COLO829 (cell line): ENCODE data around the gene OSGIN1.
A peak's percentile ranks its signal among the peaks of the same experiment; 100 is the strongest.

Source experiments
- DNase-seq: peaks from one replicate; pipeline ENCODE4 v3.0.0; 2012; ENCODE audit warnings: low spot score

OSGIN1 gene, protein sequence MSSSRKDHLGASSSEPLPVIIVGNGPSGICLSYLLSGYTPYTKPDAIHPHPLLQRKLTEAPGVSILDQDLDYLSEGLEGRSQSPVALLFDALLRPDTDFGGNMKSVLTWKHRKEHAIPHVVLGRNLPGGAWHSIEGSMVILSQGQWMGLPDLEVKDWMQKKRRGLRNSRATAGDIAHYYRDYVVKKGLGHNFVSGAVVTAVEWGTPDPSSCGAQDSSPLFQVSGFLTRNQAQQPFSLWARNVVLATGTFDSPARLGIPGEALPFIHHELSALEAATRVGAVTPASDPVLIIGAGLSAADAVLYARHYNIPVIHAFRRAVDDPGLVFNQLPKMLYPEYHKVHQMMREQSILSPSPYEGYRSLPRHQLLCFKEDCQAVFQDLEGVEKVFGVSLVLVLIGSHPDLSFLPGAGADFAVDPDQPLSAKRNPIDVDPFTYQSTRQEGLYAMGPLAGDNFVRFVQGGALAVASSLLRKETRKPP

DNA sequence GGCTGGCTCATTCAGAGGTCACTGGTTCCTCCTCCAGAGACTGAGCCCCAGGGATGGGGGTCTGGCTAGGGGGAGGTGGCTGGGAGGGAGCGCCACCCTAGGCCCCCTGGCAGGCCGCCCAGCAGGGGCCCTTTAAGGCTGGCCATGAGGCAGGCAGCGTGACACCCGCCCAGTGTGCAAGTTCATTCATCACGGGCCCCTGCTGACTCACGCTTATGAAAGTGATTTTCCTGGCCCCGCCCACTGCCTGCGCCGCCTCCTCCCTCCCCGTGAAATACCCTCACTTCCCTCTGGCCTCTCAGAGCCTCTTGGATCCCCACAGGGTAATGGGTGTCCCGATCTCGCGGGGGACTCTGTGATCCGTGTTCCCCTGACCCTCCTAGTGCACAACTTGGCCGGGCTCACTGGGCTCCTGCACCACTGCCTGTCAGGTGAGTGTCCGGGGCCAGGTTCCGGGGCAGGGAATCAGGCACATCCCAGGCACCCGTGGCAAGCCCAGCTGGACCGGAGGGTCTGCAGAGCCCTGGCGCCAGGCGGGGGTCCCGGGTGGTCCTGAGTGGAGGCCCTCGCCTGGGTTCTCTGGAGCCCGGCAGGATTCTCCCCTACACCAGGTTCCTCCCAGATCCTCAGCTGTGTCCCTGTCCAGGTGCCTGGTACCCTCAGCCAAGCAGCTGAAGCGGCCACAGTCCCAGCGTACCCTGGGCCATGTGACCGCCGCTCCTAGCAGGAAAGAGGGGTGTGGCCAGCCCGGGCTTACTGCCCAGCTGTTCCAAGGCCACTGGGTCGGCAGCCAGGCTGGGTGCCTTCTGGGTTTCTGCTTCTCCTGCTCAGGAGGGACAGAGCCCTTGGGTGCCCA is at the start of gene OSGIN1:
Gene OSGIN1, plus strand, starts transcription at position 301 of the 856 bp plus-strand sequence. CDS start 4,432 bp downstream, outside the sequence.
- DNase-seq, result peak; percentile 90

DNA sequence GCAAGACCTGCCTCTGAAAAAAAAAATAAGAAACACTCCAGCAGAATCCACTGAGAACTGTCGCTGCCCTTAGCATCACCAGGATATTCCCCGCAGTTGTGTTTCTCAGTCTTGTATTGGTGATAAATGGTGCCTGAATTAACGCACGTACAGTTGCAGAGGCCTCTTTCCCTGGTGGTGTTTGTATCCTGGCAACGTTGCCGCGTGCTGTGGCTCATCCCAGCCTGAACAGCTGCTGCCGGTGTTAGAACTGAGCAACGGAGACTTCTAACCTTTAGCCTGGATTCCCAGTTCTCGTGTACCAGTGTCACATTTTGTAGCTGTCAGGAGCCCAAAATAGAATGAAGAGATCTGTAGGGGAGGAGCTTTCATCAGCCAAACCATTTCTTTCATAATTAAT is 49.3 kb upstream of the OSGIN1 start:
- DNase-seq, result no peak

DNA sequence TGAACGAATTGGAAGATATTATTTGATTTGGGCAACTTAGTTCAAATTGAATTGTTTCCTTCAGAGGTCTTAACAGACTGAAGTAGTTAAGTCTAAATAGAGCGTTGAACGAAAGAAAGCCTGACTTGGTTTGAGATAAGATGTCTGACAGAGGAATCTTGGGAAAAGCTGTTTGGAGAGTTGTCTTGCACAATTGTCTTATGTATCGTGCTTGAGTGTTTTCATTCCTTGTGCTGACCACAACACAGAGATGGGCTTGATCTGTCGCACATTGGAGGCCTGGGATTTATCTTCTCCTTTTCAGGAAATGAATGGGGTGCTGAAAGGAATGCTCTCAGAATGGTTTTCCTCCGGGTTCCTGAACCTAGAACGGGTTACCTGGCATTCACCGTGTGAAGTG is 46.4 kb upstream of the OSGIN1 start:
- DNase-seq, result no peak

DNA sequence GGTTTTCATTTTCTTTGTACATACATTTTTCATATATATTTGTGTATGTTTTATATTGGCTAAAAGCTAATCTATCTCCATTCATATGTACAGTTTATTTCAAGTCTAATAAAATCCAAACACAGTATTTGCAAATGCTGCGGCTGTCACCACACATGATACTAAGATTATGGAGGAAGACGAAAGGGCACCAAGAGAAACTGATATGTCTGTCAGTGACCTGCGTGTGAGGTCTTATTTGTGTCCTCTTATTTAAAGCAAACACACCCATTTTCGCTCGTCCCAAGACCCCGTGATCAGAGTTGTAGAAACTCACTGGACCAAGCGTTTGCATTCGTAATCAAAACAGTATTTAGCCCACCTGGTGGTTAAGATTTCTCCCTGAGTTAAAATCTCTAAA is 45.9 kb upstream of the OSGIN1 start:
- DNase-seq, result no peak

DNA sequence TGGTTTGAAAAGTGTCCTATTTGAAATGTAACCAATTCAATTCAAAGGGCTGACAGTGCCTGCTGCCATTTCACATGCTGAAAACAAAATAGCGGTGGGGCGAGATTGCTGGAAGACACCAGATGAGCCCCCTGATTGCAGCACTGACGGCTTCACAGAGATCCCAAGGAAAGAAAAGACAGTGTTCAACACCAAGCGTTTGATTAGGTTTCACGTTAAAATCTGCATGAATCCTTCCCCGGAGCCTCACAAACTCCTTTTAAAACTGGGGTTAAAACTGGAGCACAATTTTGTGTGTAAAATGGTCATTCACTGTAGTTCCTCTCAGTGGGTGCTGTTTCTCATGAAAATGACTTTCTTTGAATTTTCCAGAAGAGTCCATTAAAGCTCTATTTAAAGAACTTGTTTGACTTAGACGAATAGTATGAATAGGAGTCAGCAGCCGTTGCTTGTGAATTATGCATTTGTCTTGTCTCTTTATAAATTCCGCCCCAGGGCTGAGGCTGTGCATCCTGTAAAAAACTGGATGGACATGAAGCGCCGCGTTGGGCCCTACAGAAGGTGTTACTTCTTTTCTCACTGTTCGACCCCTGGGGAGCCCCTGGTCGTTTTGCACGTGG is 45.3 kb upstream of the OSGIN1 start:
- peak; percentile 67 for DNase-seq

DNA sequence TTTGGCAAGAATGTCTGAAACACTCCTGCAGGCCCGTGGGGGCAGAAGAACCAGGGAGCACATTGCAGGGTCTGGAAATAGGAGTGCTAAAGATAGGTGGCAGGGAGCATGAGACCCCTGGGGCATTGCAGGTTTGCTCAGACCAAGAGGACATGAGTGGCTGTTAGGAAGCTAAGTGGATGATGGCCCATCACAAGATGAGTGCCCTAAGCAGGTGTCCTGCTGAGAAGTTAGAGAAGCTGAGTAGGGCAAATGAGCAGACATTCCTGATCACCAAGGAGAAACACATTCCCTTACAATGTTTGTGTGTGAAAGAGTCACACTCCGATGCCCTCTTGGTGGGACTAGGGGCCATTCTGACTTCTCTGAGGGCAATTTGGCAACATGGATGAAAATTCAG is 44.2 kb upstream of the OSGIN1 start:
- no peak for DNase-seq

DNA sequence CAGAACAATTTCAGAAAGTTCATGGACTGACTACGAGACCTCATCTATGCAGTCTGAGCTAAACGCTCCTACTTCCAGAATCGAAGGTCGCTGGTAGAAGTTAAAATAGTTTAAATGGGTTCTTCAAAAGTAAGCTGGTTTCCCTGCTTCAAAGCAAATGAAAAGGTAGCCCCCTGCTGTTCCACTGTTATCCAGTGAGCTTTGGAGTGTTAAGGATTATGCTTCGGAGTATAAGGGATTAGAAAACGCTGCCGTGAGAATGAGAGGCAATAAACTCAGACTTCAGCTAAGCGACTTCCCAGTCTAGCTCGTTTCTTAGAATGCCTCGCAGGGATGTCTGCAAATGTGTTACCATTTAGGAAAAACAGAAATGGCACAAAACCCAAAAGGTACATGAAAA is 41.8 kb upstream of the OSGIN1 start:
- no peak for DNase-seq

DNA sequence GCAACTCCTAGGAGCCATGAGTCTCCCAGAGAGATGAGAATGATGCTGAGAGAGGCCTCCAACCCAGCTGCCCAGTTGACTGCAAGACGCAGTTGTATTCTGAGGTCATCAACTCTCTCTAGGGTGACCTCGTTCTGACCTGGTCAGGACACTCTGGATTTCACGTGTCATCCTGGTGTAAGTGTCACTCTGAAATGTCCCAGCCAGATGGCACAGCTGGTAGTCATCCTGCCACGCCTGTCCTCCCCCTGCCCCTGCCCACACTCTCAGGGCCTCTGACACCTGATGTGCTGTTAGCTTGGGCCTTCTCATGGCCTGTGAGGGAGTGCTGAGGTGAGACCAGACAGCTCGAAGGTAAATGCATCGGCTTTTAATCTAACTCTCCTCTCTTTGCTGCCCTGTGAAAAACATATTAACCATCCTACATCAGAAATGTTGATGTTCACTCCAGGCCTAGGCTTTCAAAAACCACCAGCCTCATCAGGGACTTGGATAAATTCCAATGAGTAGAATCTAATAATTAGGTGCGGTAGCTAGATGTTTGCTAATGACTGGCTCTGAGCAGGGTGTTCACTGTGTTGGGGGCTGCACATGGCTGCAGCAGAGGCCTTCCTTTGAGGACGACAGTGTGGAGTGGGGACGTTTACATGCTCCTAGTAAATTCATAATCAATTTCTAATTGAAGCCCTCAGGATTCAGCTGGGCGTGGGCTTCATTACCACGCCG is 40.4 kb upstream of the OSGIN1 start:
- no peak for DNase-seq

DNA sequence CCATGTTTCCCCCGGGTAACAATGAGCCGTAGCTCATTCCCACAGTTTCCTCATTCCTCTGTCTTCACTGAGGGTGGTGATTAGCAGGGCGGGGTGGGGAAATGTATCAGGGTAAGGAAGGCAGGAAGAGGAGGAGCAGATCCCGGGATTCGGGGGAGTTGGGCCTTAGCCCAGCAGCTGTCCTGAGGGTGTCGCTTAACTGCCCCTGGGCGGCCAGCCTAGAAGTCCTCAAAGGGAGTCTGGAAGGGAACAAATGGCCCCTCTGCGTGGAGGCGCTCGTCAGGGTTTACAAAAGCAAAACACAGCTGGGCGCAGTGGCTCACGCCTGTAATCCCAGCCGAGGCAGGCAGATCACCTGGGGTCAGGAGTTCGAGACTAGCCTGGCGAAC is 39.8 kb upstream of the OSGIN1 start:
- DNase-seq, result no peak

DNA sequence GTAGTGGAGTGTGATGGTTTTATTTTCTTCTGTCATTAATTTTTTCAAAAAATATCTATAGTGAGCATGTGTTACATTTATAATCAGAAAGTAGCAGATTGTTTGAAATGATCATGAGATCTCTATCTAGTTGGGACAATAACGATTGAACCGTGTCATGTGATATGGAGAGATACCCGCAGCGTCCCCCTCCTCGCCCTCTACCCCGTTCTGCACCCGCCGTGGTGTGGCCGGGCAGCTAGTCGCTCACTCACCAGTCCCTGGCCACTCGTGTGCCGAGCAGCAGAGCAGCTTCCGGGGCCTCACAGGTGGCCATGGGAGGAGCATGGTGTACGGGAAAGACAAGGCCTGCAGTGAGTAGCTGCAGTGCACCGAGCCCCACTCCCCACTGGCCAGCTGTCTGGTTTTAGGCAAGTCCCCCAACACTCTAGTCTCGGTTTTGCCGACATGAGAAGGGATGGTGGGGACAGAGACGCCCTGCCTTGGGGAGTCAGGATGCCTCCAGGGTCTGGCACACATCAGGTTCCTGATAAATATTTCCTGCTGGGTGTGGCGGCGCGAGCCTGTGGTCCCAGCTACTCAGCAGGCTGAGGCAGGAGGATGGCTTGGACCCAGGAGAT is 38.8 kb upstream of the OSGIN1 start:
- no peak for DNase-seq

DNA sequence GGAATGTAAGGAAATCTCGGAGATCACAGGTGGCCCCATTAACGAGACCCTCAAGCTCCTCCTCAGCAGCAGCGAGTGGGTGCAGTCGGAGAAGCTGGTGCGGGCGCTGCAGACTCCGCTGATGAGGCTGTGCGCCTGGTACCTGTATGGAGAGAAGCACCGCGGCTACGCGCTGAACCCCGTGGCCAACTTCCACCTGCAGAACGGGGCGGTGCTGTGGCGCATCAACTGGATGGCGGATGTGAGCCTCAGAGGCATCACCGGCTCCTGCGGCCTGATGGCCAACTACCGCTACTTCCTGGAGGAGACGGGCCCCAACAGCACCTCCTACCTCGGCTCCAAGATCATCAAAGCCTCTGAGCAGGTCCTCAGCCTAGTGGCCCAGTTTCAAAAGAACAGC is 38.0 kb upstream of the OSGIN1 start:
- no peak for DNase-seq

DNA sequence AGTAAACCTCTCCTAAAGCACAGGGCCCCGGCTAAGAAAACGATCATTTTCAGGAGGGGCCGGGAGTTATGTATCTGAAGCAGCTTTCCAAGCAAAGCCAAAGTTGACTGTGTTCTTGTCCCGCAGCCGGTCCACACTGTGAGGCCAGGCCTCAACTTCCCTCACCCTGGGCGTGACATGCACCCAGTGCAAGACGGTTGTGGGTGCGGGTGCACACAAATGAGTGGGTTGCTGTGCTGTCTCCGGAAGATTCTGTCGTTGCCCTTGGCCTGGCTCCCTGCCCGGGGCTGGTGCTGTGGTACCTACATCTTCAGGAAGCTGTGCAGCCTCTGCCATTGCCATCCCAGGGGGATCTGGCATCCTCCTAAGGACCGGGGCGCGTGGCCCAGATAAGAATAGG is 37.5 kb upstream of the OSGIN1 start:
- no peak for DNase-seq

DNA sequence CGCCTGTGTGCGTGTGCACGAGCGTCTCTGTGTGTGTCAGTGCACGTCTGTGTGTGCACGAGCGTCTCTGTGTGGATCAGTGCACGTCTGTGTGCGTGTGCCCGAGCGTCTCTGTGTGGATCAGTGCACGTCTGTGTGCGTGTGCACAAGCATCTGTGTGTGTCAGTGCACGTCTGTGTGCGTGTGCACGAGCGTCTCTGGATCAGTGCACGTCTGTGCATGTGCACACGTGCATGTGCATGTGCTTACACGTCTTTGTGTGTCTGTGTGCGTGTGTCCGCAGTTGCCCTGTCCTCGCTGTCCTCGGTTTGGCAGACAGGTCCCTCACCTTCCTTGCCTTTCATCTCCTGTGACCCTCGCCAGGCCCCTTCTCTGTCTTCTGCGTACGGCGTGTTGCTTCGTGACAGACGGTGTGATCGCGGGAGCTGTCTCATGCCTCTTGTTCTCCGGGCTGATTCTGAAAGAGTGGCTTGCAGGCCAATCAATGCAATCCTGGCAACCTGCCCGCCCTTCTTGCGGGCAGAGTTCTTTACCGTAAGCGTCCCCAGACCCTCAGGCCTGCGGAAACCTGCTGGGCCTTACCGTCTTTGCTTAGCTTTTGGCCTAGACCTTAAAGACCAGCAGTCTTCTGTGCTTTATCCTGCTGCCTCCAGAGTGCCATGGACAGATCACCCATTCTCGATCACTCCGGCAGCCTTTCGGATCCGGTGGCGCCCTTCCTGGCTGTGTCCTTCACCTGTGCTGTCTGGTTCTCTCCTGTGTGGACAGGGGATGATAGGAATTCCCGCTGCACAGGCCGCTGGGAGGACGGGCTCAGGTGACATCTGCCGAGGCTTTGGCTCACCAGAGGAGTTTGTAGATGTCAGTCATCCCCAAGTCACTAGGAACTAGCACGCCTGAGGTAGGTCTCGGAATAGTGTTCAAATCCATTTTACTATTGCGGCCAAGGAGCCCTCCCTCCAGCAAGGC is 35.6 kb upstream of the OSGIN1 start:
- DNase-seq, result no peak

DNA sequence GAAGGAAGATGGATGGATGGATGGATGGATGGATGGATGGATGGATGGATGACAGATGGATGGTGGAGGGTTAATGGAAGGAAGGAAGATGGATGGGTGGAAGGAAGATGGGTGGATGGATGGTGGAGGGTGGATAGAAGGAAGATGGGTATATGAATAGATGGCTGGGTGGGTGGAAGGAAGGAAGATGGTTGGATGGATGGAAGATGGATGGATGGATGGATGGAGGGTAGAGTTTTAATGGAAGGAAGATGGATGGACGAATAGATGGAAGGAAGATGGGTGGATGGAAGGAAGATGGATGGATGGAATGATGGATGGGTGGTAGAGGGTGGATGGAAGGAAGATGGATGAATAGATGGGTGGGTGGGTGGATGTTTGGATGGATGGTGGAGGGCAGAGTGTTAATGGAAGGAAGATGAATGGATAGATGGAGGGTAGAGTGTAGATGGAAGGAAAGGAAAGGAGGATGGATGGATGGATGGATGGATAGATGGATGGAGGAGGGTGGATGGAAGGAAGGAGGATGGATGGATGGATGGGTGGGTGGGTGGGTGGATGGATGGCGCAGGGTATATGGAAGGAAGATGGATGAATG is 32.0 kb upstream of the OSGIN1 start:
- no peak for DNase-seq

DNA sequence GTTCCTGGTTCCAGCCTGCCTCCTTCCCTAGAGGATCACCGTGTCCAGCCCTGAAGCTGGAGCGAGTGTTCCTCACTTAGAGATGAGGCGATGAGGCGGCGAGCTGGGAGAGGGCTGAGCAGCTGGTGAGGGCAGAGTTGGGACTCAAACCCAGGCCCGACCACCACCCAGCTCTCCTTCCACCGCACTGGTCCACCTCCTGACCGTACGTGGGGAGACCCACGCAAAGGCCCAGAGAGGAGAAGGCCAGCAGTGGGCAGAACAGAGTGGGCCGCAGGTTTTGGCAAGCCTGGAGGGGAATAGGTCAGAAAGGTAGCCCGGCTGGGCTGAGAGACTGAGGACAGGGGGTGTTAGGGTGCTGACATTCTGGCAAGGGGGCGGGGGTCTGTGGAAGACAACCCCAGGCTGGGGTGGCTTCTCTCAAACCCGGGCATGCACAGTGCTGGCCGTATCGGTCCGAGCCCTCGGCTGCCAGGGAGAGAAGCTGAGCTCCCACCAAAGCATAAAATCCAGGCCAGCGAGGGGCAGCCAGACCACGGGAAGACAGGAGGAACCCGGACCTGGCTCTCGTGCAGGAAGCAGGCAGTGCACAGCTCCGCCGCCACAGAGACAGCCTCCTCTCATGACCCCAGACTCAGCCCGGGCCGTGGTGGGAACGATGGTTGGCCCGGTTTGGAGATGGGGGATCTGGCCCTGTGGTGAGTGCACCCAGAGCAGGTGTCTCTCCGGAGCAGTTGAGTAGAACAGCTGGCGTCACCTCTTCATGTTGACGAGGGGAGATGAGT is 29.3 kb upstream of the OSGIN1 start:
- DNase-seq, result no peak

DNA sequence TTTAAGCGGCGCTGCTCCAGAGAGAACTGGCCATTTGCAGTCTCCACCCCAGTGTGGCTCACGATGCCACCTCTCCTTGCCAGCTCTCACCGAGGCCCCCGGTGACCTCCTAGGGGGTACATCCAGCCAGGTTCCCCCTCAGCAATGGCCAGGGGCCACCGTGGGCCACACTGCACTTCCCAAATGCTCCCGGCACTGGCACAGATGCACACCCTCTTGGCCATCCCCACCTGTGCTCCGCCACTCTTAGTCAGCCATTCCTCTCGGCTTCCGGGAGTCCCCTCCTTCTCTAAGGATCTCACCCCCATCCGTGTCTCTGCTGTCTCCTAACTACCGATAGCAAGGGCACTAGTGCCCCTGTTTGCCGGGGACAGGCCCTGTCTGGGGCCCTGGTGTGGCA is 28.4 kb upstream of the OSGIN1 start:
- no peak for DNase-seq

DNA sequence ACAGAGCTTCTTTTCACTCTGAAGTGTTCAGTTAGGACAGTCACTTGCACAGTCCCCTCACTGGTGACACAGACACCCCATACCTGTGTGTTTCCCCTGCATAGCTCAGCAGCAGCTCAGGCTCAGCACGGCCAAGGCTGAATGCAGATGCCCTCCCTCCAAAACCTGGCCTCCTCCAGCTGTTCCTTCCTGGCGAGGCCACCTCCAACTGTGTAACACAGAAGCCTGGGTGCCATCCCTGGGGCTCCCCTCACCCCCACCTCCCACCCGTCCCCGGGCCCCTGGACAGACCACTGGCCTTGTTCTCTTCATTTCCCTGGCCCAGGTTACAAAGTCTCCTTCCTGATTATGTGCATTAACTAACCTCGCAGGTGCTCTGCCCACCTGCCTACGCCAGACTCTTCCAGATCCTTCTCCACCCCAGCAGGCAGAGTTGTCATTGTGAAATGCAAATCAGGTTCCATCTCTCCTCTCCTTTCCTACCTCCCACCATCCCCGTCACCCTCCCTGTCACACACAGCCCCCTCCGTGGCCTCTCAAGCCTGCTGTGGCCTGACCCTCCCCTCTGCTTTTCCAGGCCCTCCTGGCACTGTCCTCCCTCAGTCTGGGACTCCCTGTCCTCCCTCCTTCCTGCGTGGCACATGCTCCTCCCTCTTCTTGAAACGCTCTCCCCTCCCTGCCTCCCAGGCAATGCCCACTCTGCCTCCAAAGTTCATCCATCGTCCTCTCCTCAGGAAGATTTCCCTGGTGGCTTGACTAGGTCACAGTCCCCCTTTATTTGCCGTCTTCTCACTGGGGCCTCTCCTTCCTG is 27.7 kb upstream of the OSGIN1 start:
- no peak for DNase-seq
